GF-D8 (cell line): Measurements from ENCODE around the gene KRT31.
"Not testable (repeated sequence)": the region's sequence is repeated elsewhere in the genome, so short reads cannot be mapped to it uniquely, and the experiment has no call there.

ENCODE experiments used
- DNase-seq: peaks from one replicate; lab custom pipeline; 2025; lab: John Stamatoyannopoulos, UW

The KRT31 gene

GRCh38 chr17:41396996-41397660 lies at the start of gene KRT31:
KRT31 (minus strand) TSS chr17:41397608; CDS start chr17:41397539, 69 bp downstream.
- no peak for DNase-seq

GRCh38 chr17:41446806-41447205 lies 49.4 kb upstream of the KRT31 start:
- DNase-seq: no peak

- DNase-seq: no peak
These were observed 47.2 kb upstream of the KRT31 start for GRCh38 chr17:41444640-41445039.

- DNase-seq: no peak
These were observed 46.8 kb upstream of the KRT31 start for GRCh38 chr17:41444186-41444585.

GRCh38 chr17:41442739-41443138 lies 45.3 kb upstream of the KRT31 start:
- DNase-seq: no peak

- DNase-seq: no peak
These were observed 43.2 kb upstream of the KRT31 start, which contains the start of gene KRT38 for GRCh38 chr17:41440531-41441033. KRT38 (minus strand) TSS chr17:41440983; CDS start chr17:41440921, 62 bp downstream.

- no peak for DNase-seq
These were observed 42.0 kb upstream of the KRT31 start for GRCh38 chr17:41439375-41439774.

GRCh38 chr17:41437769-41438168 lies 40.4 kb upstream of the KRT31 start:
- DNase-seq: no peak

GRCh38 chr17:41437254-41437653 lies 39.8 kb upstream of the KRT31 start:
- no peak for DNase-seq

- DNase-seq: no peak
These were observed 37.0 kb upstream of the KRT31 start for GRCh38 chr17:41434415-41434814.

GRCh38 chr17:41434005-41434404 lies 36.6 kb upstream of the KRT31 start:
- DNase-seq: no peak

GRCh38 chr17:41433586-41433985 lies 36.2 kb upstream of the KRT31 start:
- DNase-seq: no peak

- DNase-seq: not testable (repeated sequence)
These were observed 33.0 kb upstream of the KRT31 start for GRCh38 chr17:41430376-41430775.

GRCh38 chr17:41429667-41430066 lies 32.3 kb upstream of the KRT31 start:
- no peak for DNase-seq

GRCh38 chr17:41428591-41429291 lies 31.3 kb upstream of the KRT31 start:
- no peak for DNase-seq

- DNase-seq: no peak
These were observed 26.8 kb upstream of the KRT31 start, which contains the start of gene KRT37 for GRCh38 chr17:41424111-41424635. KRT37 (minus strand) TSS chr17:41424585; CDS start chr17:41424523, 62 bp downstream.

- not testable (repeated sequence) for DNase-seq
These were observed 25.2 kb upstream of the KRT31 start for GRCh38 chr17:41422586-41422985.

- DNase-seq: no peak
These were observed 24.2 kb upstream of the KRT31 start for GRCh38 chr17:41421617-41422016.

- DNase-seq: no peak
These were observed 23.7 kb upstream of the KRT31 start for GRCh38 chr17:41421116-41421515.

- no peak for DNase-seq
These were observed 22.7 kb upstream of the KRT31 start for GRCh38 chr17:41420134-41420533.

- DNase-seq: no peak
These were observed 22.3 kb upstream of the KRT31 start for GRCh38 chr17:41419716-41420115.

- DNase-seq: no peak
These were observed 20.9 kb upstream of the KRT31 start for GRCh38 chr17:41418116-41418860.
